DMS79 treated with DMSO at 0.1 percent for 48 hours (cell line): ENCODE measurements around the gene ILK.
A peak's percentile ranks its signal among the peaks of the same experiment; 100 is the strongest.

Source experiments
- DNase-seq: peaks from one replicate; lab custom pipeline; 2025; lab: John Stamatoyannopoulos, UW

The ILK gene

DNA sequence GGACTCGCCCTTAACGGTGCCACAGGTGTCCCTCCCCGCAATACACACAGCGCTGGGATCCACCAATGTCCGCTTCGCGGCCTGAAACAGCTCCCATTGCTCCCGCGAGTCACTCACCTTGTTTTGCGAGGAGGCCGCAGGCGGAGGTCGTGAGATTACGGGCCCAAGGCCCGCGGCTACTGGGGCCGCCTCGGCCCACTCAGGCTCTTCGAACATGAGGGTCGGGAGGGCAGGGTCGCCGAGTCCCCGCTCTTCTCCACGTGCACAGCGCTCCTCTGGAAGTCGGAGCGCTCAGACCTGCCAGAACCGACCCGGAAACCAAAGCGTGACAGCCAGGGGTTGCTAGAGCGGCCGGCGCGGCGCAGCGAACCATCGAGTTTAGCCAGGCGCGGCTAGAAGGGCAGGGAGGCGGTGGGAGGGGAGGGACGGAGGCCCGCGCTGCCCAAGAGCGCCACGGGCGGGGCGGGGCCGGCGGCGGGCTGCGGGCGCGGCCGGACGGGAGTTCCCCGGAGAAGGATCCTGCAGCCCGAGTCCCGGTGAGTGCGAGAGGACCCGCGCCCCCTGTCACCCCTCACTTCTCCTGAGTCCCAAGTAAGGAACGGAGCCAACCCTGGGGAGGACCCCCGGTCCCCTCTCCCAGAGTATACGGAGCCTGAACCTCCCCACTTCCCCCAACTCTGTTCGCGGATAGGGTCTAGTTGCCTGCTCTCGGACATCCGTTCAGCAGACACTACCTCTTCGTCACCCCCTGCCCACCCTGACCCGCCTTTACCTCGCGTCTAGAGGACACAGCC lies at the start of gene ILK, which contains the start of gene RRP8:
Gene ILK, plus strand, starts transcription at position 488 of the 794 bp plus-strand sequence. CDS start 498 bp downstream, outside the sequence.
Gene RRP8, minus strand, starts transcription at position 330 of the 794 bp plus-strand sequence. Its CDS starts 114 bp downstream, at position 216.
- peak; percentile 82 for DNase-seq

DNA sequence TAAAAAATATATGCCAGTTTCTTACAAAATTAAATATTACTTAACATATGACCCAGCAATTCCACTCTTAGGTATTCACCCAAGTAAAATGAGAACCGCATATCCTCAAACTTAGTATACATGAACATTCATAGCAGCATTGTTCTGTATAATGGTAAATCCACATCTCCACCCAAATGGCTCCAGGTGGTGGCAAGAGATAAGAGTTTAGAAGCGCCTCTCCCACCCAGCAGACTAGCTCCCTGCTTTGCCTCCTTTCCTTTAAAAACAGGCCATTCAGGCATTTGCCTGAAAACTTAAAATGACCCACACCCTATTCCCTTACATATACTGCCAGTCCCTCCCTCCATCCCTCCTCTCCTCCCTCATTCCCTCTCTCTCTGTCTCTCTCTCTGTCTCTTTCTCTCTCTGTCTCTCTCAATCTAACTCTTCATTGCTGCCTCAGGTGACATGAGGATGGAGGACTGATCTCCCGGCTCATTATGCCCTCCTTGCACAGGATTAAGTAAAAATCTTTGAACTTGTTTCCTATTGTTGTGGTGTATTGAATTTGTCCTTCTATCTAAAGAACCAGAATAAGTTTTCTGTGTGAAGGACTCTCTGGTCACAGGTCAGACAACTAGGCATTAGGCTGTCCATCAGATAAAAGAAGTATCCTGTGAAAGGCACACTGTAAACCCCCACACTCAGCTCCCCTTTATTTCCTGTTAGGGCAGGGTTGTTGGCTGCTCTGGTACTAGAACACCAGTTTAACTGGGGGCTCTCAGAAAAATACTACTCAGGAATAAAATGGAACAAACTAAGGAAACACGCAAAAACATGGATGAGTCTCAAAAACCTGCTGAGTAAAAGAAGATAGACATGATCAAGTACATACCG lies 48.5 kb upstream of the ILK start:
- DNase-seq: no peak

DNA sequence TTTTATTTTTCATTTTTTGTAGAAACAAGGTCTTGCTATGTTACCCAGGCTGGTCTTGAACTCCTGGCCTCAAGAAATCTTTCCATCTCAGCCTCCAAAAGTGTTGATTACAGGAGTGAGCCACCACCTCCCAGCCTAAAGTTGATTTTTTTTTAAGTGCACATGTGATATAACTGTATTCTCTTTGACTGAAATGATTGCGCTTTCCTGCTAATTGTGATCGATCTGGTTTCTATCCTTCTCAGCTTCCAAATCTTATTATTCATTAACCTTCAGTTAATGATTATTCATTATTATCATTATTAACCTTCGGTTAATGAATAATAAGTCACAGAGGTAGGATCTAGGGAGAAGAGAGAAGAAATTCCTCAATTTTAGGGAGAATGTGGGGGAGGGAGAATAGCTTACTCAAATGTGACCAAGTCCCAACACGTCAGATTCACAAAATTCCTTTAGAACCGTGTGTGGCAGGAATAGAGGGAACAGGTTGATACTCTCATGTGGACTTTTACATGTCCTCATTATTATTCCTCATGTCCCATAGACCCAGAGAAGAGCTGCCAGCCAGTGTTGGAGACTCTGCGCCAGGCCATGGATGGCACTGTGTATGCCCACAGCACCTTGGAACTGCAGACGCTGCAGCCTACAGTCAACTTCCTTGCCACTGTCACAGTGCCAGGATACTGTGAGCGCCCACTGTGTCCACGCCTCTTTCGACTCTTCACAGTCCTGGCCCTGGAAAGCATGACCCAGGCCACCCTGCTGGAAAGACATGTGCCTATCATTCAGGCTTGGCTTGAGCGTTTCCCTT lies 47.2 kb upstream of the ILK start:
- no peak for DNase-seq

DNA sequence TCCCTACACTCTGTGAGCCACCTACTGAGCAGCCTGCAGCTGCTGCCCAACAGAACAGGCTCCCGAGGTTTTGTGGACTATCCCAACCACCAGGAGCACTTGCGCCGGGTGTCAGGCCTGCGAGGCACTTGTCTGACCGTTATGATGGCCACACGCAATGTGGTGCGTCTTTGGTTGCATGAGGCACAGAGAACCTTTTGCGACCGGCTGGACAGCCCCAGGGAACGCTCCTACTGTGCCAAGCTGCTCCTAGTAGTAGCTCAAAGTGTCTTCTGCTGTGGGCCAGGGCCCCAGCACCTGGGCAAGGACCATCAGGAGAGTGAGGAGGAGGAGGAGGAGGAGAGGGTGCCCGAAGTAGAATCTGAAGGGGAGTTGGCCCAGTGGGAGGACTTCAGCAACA lies 46.5 kb upstream of the ILK start:
- no peak for DNase-seq

DNA sequence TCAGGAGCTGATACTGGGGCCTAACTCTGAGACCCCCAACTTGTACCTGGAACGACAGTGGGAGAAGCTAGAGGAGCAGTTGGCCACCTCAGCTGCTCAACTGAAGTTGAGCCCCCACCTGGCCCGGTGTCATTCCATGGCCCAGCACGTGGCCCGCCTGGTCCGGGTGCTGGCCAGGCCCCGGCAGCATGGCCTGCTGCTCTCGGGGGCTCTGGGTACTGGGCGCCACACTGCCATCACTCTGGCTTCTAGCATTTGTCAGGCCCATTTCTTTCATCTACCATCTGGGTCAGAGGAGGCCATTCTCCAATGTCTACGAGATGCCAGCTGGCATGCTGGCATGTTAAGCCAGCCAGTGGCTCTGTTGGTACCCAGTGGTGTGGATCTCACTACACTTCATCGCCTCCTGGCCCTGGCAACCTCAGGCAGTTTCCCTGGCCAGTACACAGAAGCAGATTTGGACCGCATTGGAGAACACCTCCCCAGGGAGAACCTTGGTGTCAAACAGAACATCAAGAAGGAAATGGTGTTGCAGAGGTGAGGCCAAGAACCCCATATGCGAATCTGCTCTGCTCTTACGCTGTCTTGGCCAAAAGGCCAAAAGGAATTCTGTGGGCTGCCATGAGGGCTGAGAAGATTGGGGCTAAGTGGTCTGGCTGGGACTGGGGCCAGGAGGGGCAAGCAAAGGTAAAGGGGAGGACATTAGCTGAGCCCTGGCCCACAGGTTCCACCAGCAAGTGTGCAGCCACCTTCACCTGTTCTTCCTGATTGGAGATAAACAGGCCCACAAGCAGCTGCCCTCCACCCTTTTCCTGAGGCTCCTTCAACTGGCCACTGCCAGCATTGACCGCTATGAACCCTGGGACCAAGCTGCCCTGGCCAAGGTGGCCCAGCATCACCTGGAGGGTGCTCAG lies 45.6 kb upstream of the ILK start:
- DNase-seq: no peak

DNA sequence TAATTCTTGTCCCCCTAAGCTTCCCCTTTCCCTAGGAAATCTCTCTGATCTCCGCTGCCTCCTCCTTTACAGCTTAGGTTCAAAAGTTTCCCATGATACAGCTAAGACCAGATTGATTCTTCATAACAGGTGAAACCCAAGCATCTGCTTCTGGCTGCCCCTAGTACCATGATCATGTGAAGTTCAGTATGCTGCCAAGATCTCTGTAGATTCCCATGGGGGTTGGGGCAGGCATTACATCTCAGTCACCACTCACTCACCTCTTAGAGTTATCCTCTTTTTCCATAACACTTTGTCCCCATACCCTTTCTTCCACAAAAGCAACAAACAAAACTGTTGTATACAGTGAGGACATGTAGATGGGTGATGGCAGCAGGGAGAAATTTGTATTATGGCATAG lies 44.2 kb upstream of the ILK start:
- no peak for DNase-seq

DNA sequence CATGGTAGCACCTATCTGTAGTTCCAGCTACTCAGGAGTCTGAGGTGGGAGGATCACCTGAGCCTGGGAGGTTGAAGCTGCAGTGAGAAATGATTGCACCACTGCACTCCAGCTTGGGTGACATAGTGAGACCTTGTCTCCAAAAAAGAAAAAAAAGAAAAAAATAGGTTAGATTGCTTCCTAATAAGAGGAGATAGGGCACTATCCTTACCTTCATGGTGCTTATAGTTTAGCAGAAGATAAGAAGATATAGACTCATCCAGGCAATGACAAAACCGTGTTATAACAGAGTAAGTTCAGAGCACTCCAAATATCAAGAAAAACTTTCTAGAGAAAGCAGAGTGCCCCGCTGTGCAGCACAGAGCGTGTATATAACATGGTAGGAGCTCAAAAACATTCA lies 42.3 kb upstream of the ILK start:
- DNase-seq: no peak

DNA sequence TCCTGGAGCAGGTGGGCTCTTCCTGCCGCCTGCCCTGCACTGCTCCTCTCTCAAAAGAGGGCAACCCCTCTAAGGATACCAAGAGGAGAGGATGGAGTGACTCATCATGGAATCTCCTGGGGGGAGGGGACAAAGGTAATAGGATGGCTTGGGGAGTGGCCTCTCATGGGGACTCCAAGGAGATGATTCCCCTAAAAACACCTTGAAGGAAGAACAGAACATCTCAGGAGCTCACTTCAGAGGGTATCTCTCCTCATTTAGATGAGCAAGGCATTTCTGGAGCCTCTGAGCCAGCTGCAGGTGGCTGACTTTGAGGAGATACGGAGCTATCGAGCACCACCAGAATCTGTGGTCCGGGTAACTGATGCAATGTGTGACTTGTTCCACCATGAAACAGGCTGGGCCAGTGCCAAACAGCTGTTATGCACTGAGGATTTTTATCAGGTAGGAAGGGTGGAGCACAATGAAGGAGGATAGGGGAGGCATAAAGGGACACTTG lies 40.4 kb upstream of the ILK start:
- peak; percentile 44 for DNase-seq

DNA sequence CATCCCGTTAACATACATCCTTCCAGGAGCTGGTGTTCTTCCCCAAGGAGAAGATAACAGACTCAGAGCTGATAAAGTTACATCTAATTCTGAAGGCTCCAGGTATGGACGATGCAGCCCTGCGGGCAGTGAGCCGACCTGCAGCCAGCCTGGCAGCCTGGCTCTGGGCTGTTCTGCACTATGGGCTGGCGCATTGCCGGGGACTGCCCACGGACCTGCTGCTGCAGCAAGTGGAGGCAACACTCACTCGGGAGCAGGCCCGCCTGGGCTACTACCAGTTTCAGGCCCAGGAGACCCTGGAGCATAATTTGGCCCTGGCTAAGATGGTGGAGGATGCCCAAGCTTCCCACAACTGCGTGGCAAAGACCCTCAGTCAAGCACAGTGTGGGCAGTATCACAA lies 39.9 kb upstream of the ILK start:
- DNase-seq: no peak

DNA sequence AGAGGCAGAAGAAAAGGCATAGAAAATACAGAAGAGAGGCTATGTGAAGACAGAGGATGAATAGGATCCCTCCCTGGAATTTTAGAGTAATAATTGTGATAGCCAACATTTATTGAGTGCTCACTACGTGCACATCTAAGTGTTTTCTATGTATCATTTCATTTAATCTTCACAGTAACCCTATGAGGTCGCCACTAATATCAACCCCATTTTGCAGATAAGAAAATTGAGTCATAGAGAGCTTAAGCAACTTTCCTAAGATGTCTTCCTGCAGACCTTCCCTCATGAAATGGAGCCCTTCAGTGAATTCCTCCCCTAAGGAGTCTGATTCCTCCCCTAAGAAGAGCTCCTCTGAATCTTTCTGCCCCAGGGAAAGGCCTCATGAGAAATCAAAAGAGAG lies 38.2 kb upstream of the ILK start:
- DNase-seq: no peak

DNA sequence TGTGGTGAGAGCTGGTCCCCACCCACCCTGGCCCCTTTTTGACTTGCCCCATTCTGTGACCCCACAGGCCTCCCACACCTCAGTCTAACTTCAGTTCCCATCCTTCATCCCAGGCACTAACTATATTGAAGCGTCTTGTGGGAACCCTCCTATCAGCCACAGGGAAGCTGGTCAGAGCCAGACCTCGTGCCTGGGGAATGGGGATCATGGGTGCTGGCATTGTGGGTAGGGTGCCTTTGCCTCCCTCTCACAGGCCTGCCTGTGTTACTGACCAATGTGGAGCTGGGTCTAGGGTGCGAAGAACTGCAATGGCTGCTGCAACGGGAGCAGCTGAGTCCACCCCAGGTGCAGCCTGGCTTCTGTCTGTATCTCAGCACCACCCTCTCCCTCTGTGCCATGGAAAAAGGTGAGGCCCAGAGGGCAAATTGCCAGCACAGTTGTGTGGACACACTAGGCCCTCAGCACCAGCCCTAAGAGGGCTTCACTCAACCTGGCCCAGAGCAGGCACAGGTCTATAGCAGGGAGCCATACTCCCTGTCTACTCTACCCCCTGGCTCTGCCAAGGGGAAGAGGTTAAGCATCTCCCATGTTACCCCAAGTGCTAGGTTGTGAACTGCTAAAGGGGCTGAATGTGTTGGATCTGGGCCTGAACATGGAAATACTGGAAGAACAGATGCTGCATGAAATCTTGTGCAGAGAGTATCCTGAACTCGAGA lies 37.4 kb upstream of the ILK start:
- no peak for DNase-seq

DNA sequence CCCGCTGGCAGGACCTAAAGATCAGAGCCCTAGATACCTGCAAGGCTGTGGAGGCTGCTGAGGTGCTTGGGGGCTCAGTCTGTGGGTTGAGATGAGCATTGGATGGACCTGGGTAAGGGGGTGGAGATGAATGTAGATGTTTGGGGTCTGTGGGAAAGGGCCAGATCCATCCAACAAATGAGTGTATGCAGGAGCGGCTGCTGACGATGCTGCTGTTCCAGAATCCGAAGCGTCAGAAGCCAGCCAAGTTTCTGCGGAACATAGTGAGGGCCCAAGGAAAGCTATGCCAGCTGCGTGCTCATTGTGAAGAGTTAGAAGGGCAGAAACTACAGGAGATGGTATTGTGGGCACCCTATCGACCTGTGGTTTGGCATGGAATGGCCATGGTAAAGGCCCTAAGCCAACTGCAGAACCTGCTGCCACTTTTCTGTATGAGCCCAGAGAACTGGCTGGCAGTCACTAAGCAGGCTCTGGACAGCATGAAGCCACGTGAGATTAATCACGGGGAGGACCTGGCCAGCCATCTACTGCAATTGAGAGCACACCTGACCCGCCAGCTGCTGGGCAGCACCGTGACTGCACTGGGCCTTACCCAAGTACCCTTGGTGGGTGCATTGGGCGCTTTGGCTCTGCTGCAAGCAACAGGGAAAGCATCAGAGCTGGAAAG lies 36.7 kb upstream of the ILK start:
- DNase-seq: peak; percentile 51

DNA sequence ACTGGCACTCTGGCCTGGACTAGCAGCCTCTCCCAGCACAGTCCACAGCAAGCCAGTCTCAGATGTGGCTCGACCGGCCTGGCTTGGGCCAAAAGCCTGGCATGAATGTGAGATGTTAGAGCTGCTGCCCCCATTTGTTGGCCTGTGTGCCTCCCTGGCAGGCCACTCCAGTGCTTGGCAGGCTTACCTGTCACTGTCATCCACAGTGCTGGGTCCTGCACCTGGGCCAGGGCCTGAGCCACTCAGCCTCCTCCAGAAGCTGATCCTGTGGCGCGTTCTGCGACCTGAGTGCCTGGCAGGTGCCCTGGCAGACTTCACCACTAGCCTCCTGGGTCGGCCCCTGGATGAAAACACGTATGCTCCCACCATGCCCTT lies 36.2 kb upstream of the ILK start:
- peak; percentile 37 for DNase-seq

DNA sequence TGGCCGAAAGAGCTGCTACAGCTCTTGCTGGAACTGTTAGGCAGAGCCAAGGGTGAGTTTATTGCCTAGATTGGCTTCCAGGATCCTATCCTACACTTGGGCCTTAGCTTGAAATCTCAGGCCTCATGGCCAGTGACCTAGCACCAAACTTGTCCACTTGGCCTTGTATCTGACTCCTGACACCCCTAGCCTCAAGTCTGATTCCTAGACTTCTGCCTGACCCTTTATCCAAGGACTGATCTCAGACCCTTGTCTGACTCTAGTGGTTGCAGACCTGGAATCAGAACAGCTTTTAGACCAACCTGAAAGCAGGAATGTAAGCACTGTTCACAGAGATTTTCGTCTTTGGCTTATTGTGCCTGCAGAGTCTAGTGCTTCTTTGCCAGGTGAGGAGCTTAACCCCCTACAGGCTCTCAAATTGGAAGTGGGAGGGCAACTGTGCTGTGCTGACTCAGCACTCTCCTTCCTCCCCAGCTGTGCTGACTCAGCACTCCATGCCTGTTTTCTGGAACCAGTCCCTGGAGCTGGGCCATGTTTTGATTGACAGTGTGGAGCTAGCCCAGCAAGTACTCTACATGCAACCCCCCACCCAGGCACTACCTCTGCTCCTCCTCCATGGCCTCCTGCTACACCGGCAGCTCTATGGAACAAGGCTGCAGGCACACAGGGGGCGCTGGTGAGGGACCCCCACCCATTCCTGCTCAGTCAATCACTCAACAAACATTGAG lies 35.2 kb upstream of the ILK start:
- DNase-seq: peak; percentile 93

DNA sequence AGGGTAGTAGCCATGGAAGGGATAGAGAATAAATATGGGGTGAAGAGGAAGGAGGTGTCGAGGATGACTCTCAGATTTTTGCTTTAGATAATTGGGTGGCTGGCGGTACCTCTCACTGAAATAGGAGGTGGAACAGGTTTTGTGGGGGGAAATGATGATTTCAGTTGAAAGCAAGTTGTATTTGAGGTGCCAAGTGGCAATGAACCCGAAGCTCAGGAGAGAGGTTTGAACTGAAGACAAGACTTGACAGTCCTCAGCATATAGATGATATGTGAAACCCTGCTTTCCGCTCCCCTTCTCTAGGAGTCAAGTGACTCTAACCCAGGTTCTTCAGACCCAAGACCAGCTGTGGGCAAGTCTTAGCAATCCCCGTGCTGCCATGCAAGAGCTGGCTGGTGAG lies 33.9 kb upstream of the ILK start:
- DNase-seq: no peak

DNA sequence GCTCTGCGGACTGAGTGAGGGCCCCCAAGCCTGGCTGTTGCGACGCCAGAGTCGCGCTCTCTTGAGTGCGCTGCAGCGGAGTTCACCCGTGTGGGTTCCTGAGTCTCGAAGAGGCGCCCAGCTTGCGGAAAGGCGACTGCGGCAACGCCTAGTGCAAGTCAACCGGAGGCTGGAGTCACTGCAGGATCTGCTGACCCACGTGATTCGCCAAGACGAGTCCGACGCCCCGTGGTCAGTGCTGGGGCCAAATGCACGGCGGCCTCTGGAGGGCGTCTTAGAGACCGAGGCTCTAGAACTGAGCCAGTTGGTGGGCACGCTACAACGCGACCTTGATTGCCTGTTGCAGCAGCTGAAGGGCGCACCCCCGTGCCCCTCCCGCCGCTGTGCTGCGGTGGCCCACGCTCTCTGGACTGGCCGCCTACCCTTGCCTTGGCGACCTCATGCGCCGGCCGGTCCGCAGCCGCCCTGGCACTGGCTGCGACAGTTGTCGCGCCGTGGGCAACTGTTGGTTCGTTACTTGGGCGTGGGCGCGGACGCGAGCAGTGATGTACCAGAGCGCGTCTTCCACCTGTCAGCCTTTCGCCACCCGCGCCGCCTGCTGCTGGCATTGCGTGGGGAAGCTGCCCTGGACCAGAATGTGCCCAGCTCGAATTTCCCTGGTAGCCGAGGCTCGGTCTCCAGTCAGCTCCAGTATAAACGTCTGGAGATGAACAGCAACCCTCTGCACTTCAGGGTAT lies 32.7 kb upstream of the ILK start:
- no peak for DNase-seq

DNA sequence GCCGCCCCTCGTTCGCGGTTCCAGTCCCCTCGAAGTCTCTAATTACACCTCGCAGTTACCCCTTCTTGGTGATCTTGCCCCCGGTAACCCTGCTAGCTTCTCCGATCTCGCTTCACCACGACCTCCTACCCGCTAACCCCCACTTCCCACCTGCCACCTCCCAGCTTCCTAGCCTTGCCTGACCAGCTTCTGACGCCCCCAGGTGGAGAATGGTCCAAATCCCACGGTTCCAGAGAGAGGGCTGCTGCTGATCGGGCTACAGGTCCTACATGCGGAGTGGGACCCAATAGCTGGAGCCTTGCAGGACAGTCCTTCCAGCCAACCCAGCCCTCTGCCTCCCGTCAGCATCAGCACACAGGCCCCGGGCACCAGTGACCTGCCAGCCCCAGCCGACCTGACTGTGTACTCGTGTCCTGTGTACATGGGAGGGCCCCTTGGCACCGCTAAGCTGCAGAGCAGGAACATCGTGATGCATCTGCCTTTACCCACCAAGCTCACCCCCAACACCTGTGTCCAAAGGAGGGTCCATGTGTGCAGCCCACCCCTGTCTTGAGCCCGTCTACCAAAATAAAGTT lies 32.1 kb upstream of the ILK start:
- no peak for DNase-seq

DNA sequence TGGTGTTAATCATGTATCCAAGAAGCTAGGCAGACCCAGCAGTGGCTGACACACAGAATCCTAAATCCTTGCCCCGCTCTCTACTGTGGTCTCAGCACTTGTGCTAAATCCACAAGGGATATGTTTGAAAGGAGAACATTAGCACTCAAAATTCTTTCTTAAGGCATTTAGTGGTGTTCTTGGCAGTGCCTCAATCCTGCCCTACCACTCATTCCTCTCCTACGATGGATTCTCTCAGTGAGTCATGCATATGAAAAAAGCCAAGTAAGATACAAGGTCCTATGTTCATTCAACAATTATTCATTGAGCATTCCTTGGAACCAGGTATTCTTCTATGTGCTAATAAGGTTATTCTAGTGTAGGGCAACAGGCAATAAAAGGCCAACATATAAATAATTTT lies 31.4 kb upstream of the ILK start:
- no peak for DNase-seq
